CD4-positive, alpha-beta T cell treated with Interferon alpha-2 for 1 hour (primary cell): ENCODE data around the gene SLC25A31.
A peak's percentile ranks its signal among the peaks of the same experiment; 100 is the strongest.

Source experiments
- DNase-seq, 2 donors: peaks; one replicate each; pipeline ENCODE4 v3.0.0-alpha.2; 2020 to 2022

The SLC25A31 gene

DNA sequence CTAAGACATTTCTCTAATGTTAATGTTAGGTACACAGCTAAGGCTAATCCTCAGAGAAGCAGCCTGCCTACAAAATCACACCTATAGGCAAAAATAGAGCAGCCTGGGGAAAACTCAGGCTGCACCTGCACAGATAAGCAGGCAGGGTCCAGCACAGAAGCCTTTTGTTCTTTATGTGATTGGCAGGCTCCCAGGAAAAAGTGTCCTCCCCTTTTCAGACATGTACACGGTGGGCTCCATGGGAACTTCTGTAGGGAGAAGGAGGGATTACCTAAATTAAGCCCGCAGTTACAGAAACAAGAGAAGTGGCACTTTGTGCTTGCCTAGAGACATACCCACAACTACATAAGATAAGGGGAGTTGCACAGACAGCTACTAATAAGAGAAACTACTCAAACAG, 47.9 kb downstream of the SLC25A31 start:
- DNase-seq = no peak

DNA sequence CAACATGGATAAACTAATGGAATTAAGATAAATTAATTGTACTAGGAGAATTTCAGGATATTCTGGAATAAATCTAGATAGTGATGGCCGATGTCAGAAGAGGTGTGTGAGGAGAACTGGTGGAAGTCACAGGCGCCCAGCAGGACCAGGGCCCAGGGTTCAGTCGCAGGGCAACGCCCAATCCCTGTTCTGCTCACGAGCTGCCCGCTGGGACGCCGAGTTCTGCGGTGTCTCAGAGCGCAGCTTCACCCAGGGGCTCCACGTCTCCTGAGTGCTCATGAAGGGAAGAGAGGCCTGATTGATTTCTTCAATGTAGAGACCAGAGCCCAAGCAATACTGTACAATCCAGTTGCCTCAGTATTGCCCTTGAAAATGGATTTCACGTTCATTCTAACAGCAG, 50.4 kb downstream of the SLC25A31 start:
- no peak for DNase-seq

GRCh38 chr4:127781300-127782024, 51.3 kb downstream of the SLC25A31 start:
- DNase-seq = peak; percentile 1 to 13

DNA sequence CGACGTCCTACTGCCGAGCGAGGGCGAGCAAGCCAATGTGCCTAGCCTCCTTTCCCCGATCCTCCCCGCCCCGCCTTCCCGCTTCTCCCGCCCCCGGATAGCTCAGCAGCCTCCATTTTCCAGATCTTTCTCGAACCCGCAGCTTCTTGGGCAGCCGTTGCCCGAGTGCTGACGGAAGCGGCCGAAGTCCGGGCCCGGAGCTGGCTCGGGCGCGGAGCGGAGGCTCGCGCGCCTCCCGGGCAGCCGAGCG, 51.8 kb downstream of the SLC25A31 start:
- peak in 1 of 2 donors; percentile 44 for DNase-seq

DNA sequence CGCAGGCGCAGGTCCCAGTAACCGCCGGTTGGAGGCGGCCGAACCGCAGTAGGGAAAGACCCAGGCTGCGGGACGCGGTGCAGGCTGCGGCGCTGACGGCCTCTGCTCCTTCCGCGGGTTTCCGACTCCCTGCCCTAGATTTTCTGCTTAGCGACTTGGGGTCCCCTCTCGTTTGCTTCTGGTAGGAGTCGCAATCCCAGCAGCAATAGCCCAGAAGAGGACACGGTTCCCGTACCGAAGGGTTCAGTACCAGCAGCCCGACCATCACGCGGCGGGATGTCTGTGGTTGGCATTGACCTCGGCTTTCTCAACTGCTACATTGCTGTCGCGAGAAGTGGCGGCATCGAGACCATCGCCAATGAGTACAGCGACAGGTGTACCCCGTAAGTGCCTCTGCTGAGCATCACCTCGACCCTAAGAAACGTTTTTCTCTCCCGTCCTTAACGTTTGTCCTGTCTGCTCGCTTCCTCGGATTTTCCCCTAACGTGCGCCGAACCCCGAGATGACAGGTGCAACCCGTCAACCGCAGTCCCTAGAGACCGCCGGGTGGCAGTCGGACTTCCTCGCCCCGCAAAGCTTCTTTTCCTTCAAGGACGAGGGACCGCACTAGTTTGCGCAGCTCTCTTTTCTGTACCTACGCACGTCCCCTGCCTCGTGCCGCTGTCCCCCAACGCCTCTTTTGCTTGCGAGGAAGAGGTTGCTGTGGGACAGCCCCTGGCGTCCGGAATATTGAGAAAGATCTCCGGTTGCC, 52.2 kb downstream of the SLC25A31 start, which contains the start of gene HSPA4L:
HSPA4L (plus strand) TSS at position 48 of the 751 bp plus-strand sequence; CDS start at position 277, 229 bp downstream.
- DNase-seq = peak in 1 of 2 donors; percentile 45

- peak in 1 of 2 donors; percentile 15 for DNase-seq
Observed at GRCh38 chr4:127783026-127783769, 53.0 kb downstream of the SLC25A31 start.

GRCh38 chr4:127783955-127784770, 54.0 kb downstream of the SLC25A31 start:
- DNase-seq = no peak

- DNase-seq = no peak
Observed at GRCh38 chr4:127788517-127788916, 58.3 kb downstream of the SLC25A31 start.

- DNase-seq = no peak
Observed at GRCh38 chr4:127791391-127791790, 61.2 kb downstream of the SLC25A31 start.

- no peak for DNase-seq
Observed at GRCh38 chr4:127793528-127793927, 63.3 kb downstream of the SLC25A31 start.

DNA sequence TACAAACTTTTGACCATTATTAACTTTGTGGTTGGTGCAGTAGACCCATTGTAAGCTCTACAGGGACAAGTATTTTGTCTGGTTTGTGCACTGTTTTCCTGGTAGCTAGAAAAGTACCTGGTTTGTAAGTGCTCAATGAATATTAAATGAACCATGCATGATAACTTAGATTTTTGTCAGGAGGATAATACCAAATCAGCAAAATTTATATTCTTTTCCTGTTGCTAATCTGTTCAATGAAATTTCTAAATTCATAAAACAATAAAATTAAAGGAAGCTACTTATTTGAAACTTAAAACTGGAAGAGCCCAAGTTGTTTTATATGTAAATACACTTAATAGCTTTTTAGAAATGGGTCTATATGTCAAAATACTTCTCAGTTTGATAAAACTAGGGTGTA, 69.5 kb downstream of the SLC25A31 start:
- DNase-seq = no peak

DNA sequence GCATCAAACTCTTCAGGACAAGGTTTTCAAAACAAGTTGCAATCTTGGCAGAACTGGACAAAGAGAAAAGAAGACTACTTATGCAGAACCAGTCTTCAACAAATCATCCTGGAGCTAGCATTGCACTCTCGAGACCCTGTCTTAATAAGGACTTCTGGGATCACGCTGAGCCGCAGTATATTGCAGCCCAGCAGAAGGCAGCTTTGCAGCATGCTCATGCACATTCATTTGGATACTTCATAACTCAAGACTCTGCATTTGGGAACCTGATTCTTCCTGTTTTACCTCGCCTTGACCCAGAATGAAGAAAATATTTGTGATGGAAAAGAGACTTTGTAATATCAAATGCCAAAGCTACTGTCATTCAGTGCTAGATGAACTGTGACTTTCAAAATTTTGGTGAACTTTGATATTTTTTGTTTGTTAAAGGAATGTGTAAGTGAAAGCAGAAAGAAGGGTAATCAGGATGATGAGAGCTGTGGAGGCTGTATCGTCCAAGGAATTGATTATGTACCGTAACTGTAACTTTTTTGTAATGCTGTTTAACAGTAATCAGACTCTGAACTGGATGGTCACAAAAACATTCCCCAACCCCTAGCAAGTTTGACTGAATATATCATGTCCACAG, 79.1 kb downstream of the SLC25A31 start:
- no peak for DNase-seq

GRCh38 chr4:127810551-127810950, 80.4 kb downstream of the SLC25A31 start:
- no peak for DNase-seq

DNA sequence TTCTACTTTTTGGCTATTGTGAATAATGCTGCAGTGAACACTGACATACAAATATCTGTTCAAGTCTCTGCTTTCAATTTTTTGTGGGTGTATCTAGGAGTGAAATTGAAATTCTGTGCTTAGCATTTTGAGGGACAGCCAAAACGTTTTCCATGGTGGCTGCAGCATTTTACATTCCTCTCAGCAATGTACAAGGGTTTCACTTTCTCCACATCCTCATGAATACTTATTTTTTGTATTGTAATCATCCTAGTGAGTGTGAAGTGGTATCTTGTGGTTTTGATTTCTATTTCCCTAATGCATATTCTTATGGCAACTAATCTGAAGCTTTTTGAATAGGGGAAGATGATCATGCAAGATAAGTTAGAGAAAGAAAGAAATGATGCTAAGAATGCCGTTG, 92.2 kb downstream of the SLC25A31 start:
- DNase-seq = no peak
